Measurements from ENCODE around the gene C16orf74.

Gene C16orf74

GRCh38 chr16:85749771-85750145 lies 1.1 kb downstream of the C16orf74 start:
- no peak for DNase-seq (ENCODE audit: low read depth in 2 of 2)

- DNase-seq (ENCODE audit: low read depth in 2 of 2) = no peak
Observed at GRCh38 chr16:85746460-85747215, 4.3 kb downstream of the C16orf74 start.

- no peak for DNase-seq (ENCODE audit: low read depth in 2 of 2)
Observed at GRCh38 chr16:85738923-85739715, 11.8 kb downstream of the C16orf74 start.

- DNase-seq (ENCODE audit: low read depth in 2 of 2) = no peak
Observed at GRCh38 chr16:85736921-85737320, 14.0 kb downstream of the C16orf74 start.

GRCh38 chr16:85735946-85736345 lies 14.9 kb downstream of the C16orf74 start:
- no peak for DNase-seq (ENCODE audit: low read depth in 2 of 2)

GRCh38 chr16:85735225-85735635 lies 15.7 kb downstream of the C16orf74 start:
- no peak for DNase-seq (ENCODE audit: low read depth in 2 of 2)

GRCh38 chr16:85734311-85735017 lies 16.4 kb downstream of the C16orf74 start:
- DNase-seq (ENCODE audit: low read depth in 2 of 2) = no peak

- no peak for DNase-seq (ENCODE audit: low read depth in 2 of 2)
Observed at GRCh38 chr16:85733839-85734170, 17.1 kb downstream of the C16orf74 start.

- no peak for DNase-seq (ENCODE audit: low read depth in 2 of 2)
Observed at GRCh38 chr16:85733155-85733838, 17.6 kb downstream of the C16orf74 start.

- no peak for DNase-seq (ENCODE audit: low read depth in 2 of 2)
Observed at GRCh38 chr16:85731179-85731578, 19.7 kb downstream of the C16orf74 start.

GRCh38 chr16:85730186-85730465 lies 20.8 kb downstream of the C16orf74 start:
- DNase-seq (ENCODE audit: low read depth in 2 of 2) = no peak

- DNase-seq (ENCODE audit: low read depth in 2 of 2) = no peak
Observed at GRCh38 chr16:85729452-85730185, 21.3 kb downstream of the C16orf74 start.

- DNase-seq (ENCODE audit: low read depth in 2 of 2) = no peak
Observed at GRCh38 chr16:85728879-85729278, 22.0 kb downstream of the C16orf74 start.

GRCh38 chr16:85724936-85725335 lies 26.0 kb downstream of the C16orf74 start:
- DNase-seq (ENCODE audit: low read depth in 2 of 2) = no peak

GRCh38 chr16:85724126-85724879 lies 26.6 kb downstream of the C16orf74 start:
- no peak for DNase-seq (ENCODE audit: low read depth in 2 of 2)

- DNase-seq (ENCODE audit: low read depth in 2 of 2) = no peak
Observed at GRCh38 chr16:85722128-85722893, 28.6 kb downstream of the C16orf74 start.

- DNase-seq (ENCODE audit: low read depth in 2 of 2) = no peak
Observed at GRCh38 chr16:85720302-85720637, 30.6 kb downstream of the C16orf74 start.

GRCh38 chr16:85719605-85720301 lies 31.1 kb downstream of the C16orf74 start:
- DNase-seq (ENCODE audit: low read depth in 2 of 2) = no peak

GRCh38 chr16:85718682-85719081 lies 32.2 kb downstream of the C16orf74 start:
- DNase-seq (ENCODE audit: low read depth in 2 of 2) = no peak

- no peak for DNase-seq (ENCODE audit: low read depth in 2 of 2)
Observed at GRCh38 chr16:85718153-85718477, 32.8 kb downstream of the C16orf74 start.

Data from stimulated activated CD4-positive, alpha-beta T cell treated with anti-CD3 and anti-CD28 coated beads, Interleukin-12 subunit alpha, Interleukin-12 subunit beta, amount 100 ng/mL, for 24 hours (primary cell).